HG02610 (cell line): Measurements from ENCODE around the gene ELMO1.

Experiments
- ATAC-seq: cut with Tn5 transposase; IDR thresholded peaks from one replicate; pipeline ENCODE4 v1.9.1; 2021; ENCODE audit warnings: mild to moderate bottlenecking, moderate library complexity; ENCODE audit not compliant: unreplicated experiment

Gene ELMO1

GRCh38 chr7:37320140-37320847, 128.4 kb downstream of the ELMO1 start:
- ATAC-seq: no peak

- no peak for ATAC-seq
Measured at GRCh38 chr7:37318541-37318940, 130.1 kb downstream of the ELMO1 start.

- ATAC-seq: no peak
Measured at GRCh38 chr7:37315772-37316715, 132.6 kb downstream of the ELMO1 start.

GRCh38 chr7:37312608-37313007, 136.1 kb downstream of the ELMO1 start:
- ATAC-seq: no peak

- ATAC-seq: peak; percentile 56
Measured at GRCh38 chr7:37311355-37311754, 137.3 kb downstream of the ELMO1 start.

- no peak for ATAC-seq
Measured at GRCh38 chr7:37310327-37311080, 138.2 kb downstream of the ELMO1 start.

GRCh38 chr7:37309493-37309892, 139.2 kb downstream of the ELMO1 start:
- ATAC-seq: no peak

- ATAC-seq: no peak
Measured at GRCh38 chr7:37304921-37305320, 143.7 kb downstream of the ELMO1 start.

- no peak for ATAC-seq
Measured at GRCh38 chr7:37297546-37297945, 151.1 kb downstream of the ELMO1 start.

GRCh38 chr7:37295401-37295800, 153.3 kb downstream of the ELMO1 start:
- no peak for ATAC-seq

GRCh38 chr7:37290731-37291130, 157.9 kb downstream of the ELMO1 start:
- no peak for ATAC-seq

- no peak for ATAC-seq
Measured at GRCh38 chr7:37289781-37290180, 158.9 kb downstream of the ELMO1 start.

GRCh38 chr7:37289367-37289766, 159.3 kb downstream of the ELMO1 start:
- no peak for ATAC-seq

GRCh38 chr7:37287131-37287855, 161.4 kb downstream of the ELMO1 start:
- ATAC-seq: no peak

GRCh38 chr7:37286454-37286832, 162.2 kb downstream of the ELMO1 start:
- ATAC-seq: no peak

- ATAC-seq: no peak
Measured at GRCh38 chr7:37285706-37286453, 162.8 kb downstream of the ELMO1 start.

GRCh38 chr7:37284805-37285231, 163.8 kb downstream of the ELMO1 start:
- no peak for ATAC-seq

GRCh38 chr7:37284285-37284684, 164.4 kb downstream of the ELMO1 start:
- no peak for ATAC-seq

GRCh38 chr7:37283716-37284115, 164.9 kb downstream of the ELMO1 start:
- ATAC-seq: no peak

- no peak for ATAC-seq
Measured at GRCh38 chr7:37282927-37283326, 165.7 kb downstream of the ELMO1 start.
